Measurements from ENCODE around the gene SORCS2. TPM values are rescaled to one million over a fixed set of nuclear protein-coding genes. Genes with fewer than 3 reads are reported as not detected.

The SORCS2 gene
- total RNA-seq, 1 donor from 2014 or later = 29.5 TPM

- Mint-ChIP-seq H3K4me3 (ENCODE audit: unreplicated experiment) (no peak overlapping the region), H3K4me1 (ENCODE audit: low read depth, unreplicated experiment) (peaks cover 19% of the 10 kb centered on the region), H3K27me3 (ENCODE audit: unreplicated experiment) (peaks cover 13% of the 10 kb centered on the region), H3K36me3 (ENCODE audit: unreplicated experiment) (peaks cover 3% of the 10 kb centered on the region), H3K27ac (ENCODE audit: unreplicated experiment) (no peak overlapping the region), H3K9me3 (ENCODE audit: unreplicated experiment) (peaks cover 4% of the 10 kb centered on the region)
- DNase-seq = no peak
- TF ChIP-seq CTCF (IDR thresholded peaks at IDR 0.05; ENCODE audit: partially characterized antibody, unreplicated experiment) = no peak
These were observed 284.5 kb downstream of the SORCS2 start for GRCh38 chr4:7476820-7477219.

GRCh38 chr4:7477695-7478094 lies 285.4 kb downstream of the SORCS2 start:
- Mint-ChIP-seq H3K4me3 (ENCODE audit: unreplicated experiment) (no peak overlapping the region), H3K9me3 (ENCODE audit: unreplicated experiment) (peaks cover 5% of the 10 kb centered on the region), H3K27ac (ENCODE audit: unreplicated experiment) (no peak overlapping the region), H3K36me3 (ENCODE audit: unreplicated experiment) (peaks cover 3% of the 10 kb centered on the region), H3K4me1 (ENCODE audit: low read depth, unreplicated experiment) (peaks cover 12% of the 10 kb centered on the region), H3K27me3 (ENCODE audit: unreplicated experiment) (peaks cover 11% of the 10 kb centered on the region)
- TF ChIP-seq CTCF (IDR thresholded peaks at IDR 0.05; ENCODE audit: partially characterized antibody, unreplicated experiment) = no peak
- DNase-seq = no peak

- Mint-ChIP-seq H3K9me3 (ENCODE audit: unreplicated experiment) (peaks cover 7% of the 10 kb centered on the region), H3K27ac (ENCODE audit: unreplicated experiment) (no peak overlapping the region)
These were observed 286.3 kb downstream of the SORCS2 start for GRCh38 chr4:7478665-7479064.

GRCh38 chr4:7480423-7480822 lies 288.1 kb downstream of the SORCS2 start:
- Mint-ChIP-seq H3K4me1 (ENCODE audit: low read depth, unreplicated experiment) (peaks cover 21% of the 10 kb centered on the region), H3K9me3 (ENCODE audit: unreplicated experiment) (peaks cover 13% of the 10 kb centered on the region), H3K27me3 (ENCODE audit: unreplicated experiment) (peaks cover 10% of the 10 kb centered on the region), H3K36me3 (ENCODE audit: unreplicated experiment) (peaks cover 3% of the 10 kb centered on the region), H3K4me3 (ENCODE audit: unreplicated experiment) (no peak overlapping the region), H3K27ac (ENCODE audit: unreplicated experiment) (no peak overlapping the region)
- no peak for DNase-seq
- no peak for TF ChIP-seq CTCF (IDR thresholded peaks at IDR 0.05; ENCODE audit: partially characterized antibody, unreplicated experiment)

More at GRCh38 chr4:7478665-7479064, 286.3 kb downstream of the SORCS2 start:
- no peak for DNase-seq
- peaks cover 8% of the 10 kb centered on the region for H3K27me3 Mint-ChIP-seq (ENCODE audit: unreplicated experiment)
- H3K4me3 Mint-ChIP-seq (ENCODE audit: unreplicated experiment) = no peak overlapping the region
- no peak for TF ChIP-seq CTCF (IDR thresholded peaks at IDR 0.05; ENCODE audit: partially characterized antibody, unreplicated experiment)
- peaks cover 3% of the 10 kb centered on the region for H3K36me3 Mint-ChIP-seq (ENCODE audit: unreplicated experiment)
- H3K4me1 Mint-ChIP-seq (ENCODE audit: low read depth, unreplicated experiment) = peaks cover 9% of the 10 kb centered on the region

GRCh38 chr4:7481227-7481626 lies 288.9 kb downstream of the SORCS2 start:
- TF ChIP-seq CTCF (IDR thresholded peaks at IDR 0.05; ENCODE audit: partially characterized antibody, unreplicated experiment) = no peak
- peaks cover 13% of the 10 kb centered on the region for H3K9me3 Mint-ChIP-seq (ENCODE audit: unreplicated experiment)
- H3K27me3 Mint-ChIP-seq (ENCODE audit: unreplicated experiment) = peaks cover 10% of the 10 kb centered on the region
- no peak for DNase-seq
- no peak overlapping the region for H3K4me3 Mint-ChIP-seq (ENCODE audit: unreplicated experiment)
- no peak overlapping the region for H3K27ac Mint-ChIP-seq (ENCODE audit: unreplicated experiment)
- peaks cover 3% of the 10 kb centered on the region for H3K36me3 Mint-ChIP-seq (ENCODE audit: unreplicated experiment)
- H3K4me1 Mint-ChIP-seq (ENCODE audit: low read depth, unreplicated experiment) = peaks cover 19% of the 10 kb centered on the region
